NT2/D1 (cell line): ENCODE results near the gene TAF4B.

Source experiments
- SUZ12 ChIP-seq: IDR thresholded peaks from 2 replicates; pipeline ENCODE4 v1.6.1; 2011; ENCODE audit not compliant: insufficient read length, insufficient read depth; ENCODE audit errors: extremely low read depth
- YY1 ChIP-seq: IDR thresholded peaks from 2 replicates; pipeline ENCODE4 v1.6.1; 2011; ENCODE audit not compliant: insufficient read length, insufficient read depth

DNA sequence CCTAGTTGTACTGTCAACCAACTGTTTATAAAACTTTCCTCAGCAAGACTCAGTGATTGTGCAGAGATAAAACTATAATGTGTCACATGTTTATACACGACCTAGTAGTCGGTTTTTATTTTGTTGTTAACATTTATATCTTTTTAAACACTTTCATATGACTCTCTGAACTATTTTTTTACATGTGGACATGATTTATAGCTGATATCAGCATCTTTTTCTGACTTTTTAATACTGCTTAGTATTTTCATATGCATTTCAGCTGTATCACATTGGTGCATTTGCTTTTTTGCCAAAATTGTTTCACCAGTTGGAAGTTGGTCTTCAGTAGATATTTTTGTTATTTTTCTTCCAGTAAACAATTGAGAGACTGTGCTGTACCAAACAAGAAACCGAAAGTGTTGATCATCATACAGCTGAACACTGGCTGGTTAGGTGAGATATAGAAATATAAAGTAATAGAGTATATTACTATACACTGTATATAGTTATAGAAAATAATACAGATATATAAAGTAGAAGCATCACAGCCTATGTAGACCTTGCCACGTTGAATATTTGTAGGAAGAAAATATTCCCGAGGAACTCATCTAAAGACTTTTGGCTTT, 167.9 kb downstream of the TAF4B start:
- TF ChIP-seq SUZ12 = no peak
- no peak for TF ChIP-seq YY1
